ENCODE measurements around the gene CHEK1.

CHEK1 gene

GRCh38 chr11:125649465-125650166, 24.7 kb downstream of the CHEK1 start:
- no peak overlapping the region for H3K4me3 ChIP-seq (ENCODE audit: low read depth, low read length)
- TF ChIP-seq, protein P1, sequence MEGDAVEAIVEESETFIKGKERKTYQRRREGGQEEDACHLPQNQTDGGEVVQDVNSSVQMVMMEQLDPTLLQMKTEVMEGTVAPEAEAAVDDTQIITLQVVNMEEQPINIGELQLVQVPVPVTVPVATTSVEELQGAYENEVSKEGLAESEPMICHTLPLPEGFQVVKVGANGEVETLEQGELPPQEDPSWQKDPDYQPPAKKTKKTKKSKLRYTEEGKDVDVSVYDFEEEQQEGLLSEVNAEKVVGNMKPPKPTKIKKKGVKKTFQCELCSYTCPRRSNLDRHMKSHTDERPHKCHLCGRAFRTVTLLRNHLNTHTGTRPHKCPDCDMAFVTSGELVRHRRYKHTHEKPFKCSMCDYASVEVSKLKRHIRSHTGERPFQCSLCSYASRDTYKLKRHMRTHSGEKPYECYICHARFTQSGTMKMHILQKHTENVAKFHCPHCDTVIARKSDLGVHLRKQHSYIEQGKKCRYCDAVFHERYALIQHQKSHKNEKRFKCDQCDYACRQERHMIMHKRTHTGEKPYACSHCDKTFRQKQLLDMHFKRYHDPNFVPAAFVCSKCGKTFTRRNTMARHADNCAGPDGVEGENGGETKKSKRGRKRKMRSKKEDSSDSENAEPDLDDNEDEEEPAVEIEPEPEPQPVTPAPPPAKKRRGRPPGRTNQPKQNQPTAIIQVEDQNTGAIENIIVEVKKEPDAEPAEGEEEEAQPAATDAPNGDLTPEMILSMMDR (IDR thresholded peaks at IDR 0.05; ENCODE audit: borderline replicate concordance, insufficient read depth, low read depth, low read length), result no peak

GRCh38 chr11:125662689-125663088, 37.7 kb downstream of the CHEK1 start:
- TF ChIP-seq, protein P1 (IDR thresholded peaks at IDR 0.05; ENCODE audit: borderline replicate concordance, insufficient read depth, low read depth, low read length), result no peak
- no peak overlapping the region for H3K4me3 ChIP-seq (ENCODE audit: low read depth, low read length)

- TF ChIP-seq, protein P1 (IDR thresholded peaks at IDR 0.05; ENCODE audit: borderline replicate concordance, insufficient read depth, low read depth, low read length), result no peak
These were observed 38.9 kb downstream of the CHEK1 start for GRCh38 chr11:125663910-125664309.

DNA sequence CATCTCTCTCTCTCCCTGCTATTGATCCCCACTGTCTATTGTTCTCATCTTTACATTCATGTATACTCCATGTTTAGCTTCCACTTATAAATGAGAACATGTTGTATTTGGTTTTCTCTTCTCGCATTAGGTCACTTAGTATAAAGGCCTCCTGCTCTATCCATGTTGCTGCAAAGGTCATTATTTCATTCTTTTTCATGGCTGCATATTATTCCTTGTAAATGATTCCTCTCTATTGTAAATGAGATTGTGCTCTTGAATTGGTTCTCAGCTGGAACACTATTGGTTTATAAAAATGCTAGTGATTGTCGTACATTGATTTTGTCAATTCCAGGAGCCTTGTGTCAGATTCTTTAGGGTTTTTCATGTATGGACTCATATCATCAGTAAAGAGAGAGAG, 42.2 kb downstream of the CHEK1 start:
- no peak overlapping the region for H3K4me3 ChIP-seq (ENCODE audit: low read depth, low read length)
- TF ChIP-seq, protein P1 (IDR thresholded peaks at IDR 0.05; ENCODE audit: borderline replicate concordance, insufficient read depth, low read depth, low read length), result no peak

More at GRCh38 chr11:125663910-125664309, 38.9 kb downstream of the CHEK1 start:
- H3K4me3 ChIP-seq (ENCODE audit: low read depth, low read length), result no peak overlapping the region

- TF ChIP-seq, protein P1 (IDR thresholded peaks at IDR 0.05; ENCODE audit: borderline replicate concordance, insufficient read depth, low read depth, low read length), result no peak
These were observed 45.2 kb downstream of the CHEK1 start for GRCh38 chr11:125670172-125670571.

GRCh38 chr11:125671561-125671960, 46.6 kb downstream of the CHEK1 start:
- no peak overlapping the region for H3K4me3 ChIP-seq (ENCODE audit: low read depth, low read length)
- TF ChIP-seq, protein P1 (IDR thresholded peaks at IDR 0.05; ENCODE audit: borderline replicate concordance, insufficient read depth, low read depth, low read length), result no peak

More at GRCh38 chr11:125670172-125670571, 45.2 kb downstream of the CHEK1 start:
- no peak overlapping the region for H3K4me3 ChIP-seq (ENCODE audit: low read depth, low read length)

DNA sequence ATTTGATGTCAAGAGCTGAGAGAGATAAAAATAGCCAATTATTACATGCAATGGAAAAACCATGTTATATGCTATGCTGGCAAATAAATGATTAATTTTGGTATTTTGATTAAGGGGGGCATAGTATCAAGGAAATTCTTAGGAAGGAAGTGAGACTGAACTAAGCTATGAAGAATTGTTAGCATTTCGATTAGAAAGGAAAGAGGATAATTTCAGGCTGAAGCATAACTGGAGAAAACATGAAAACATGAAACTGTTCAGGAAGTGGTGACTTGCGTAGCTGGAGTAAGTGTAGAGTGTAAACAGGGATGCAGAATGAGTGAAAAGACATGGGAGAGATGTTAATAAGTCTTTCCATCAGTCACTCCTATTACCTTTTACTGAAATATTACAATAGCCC, 49.2 kb downstream of the CHEK1 start:
- H3K4me3 ChIP-seq (ENCODE audit: low read depth, low read length), result no peak overlapping the region
- TF ChIP-seq, protein P1 (IDR thresholded peaks at IDR 0.05; ENCODE audit: borderline replicate concordance, insufficient read depth, low read depth, low read length), result no peak
